NOMO-1 treated with DMSO at 0.1 percent for 48 hours (cell line): ENCODE measurements around the gene HS6ST2.
A peak's percentile ranks its signal among the peaks of the same experiment; 100 is the strongest.
"Not testable (repeated sequence)": the region's sequence is repeated elsewhere in the genome, so short reads cannot be mapped to it uniquely, and the experiment has no call there.

Source experiments
- DNase-seq: peaks from one replicate; lab custom pipeline; 2025; ENCODE audit not compliant: unreplicated experiment; lab: John Stamatoyannopoulos, UW

Gene HS6ST2

DNA sequence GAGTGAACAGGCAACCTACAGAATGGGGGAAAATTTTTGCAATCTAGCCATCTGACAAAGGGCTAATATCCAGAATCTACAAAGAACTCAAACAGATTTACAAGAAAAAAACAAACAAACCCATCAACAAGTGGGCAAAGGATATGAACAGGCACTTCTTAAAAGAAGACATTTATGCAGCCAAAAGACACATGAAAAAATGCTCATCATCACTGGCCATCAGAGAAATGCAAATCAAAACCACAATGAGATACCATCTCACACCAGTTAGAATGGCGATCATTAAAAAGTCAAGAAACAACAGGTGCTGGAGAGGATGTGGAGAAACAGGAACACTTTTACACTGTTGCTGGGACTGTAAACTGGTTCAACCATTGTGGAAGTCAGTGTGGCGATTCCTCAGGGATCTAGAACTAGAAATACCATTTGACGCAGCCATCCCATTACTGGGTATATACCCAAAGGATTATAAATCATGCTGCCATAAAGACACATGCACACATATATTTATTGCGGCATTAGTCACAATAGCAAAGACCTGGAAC, 13.3 kb downstream of the HS6ST2 start:
- DNase-seq: not testable (repeated sequence)

DNA sequence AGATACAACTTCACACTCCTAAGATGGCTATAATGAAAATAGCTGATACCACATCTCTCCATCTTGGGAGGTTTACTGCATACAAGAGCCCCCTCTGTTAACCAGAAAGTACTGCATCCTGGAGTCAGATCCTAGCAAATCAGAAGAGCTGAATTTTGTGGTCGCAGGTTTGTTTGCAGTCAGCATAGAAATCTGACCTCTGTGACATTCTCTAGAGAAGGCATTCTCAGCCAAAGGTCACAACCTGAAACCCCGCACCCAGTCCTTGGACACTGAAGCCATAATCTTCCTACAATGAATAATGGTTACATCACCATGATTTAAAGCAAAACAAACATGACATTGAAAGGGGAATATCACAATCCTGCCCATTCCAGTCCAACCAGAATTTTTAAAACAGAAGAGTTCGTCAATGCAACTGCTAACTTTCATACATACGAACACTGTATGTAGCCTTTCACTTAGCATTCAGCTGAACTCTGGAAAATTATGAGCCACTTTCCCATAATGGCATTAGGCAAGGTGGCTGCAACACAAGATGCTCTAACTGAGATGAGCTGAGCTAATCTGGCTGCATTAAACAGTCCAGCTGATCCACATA, 17.6 kb downstream of the HS6ST2 start:
- DNase-seq: no peak

DNA sequence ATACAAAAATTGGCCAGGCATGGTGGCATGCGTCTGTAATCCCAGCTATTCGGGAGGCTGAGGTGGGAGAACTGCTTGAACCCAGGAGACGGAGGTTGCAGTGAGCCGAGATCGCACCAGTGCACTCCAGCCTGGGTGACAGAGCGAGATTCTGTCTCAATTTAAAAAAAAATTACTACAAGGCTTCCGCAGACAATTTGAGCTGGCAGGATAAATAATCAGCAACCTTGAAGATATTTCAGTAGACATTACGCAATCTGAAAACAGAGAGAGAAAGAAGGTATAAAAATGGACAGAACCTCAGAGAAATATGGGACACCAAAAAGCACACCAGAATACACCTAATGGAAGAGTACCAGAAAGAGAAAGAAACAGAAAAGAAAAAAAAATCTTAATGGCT, 25.3 kb downstream of the HS6ST2 start:
- no peak for DNase-seq

DNA sequence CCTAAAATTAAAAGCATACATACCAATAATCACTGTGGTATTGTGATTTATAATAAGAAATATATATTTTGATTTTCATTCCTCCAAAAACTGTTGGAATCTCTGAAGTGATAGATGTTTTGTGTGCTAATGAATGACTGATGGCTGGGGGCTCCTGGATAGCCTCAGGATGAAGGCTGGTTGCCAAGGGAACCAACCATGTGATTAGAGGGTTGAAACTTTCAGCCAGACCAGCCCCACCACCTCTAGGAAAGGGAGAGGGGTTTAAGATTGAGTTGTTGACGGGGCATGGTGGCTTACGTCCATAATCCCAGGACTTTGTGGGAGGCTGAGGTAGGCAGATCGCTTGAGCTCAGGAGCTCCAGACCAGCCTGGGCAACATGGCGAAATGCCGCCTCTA, 34.0 kb downstream of the HS6ST2 start:
- DNase-seq: no peak

DNA sequence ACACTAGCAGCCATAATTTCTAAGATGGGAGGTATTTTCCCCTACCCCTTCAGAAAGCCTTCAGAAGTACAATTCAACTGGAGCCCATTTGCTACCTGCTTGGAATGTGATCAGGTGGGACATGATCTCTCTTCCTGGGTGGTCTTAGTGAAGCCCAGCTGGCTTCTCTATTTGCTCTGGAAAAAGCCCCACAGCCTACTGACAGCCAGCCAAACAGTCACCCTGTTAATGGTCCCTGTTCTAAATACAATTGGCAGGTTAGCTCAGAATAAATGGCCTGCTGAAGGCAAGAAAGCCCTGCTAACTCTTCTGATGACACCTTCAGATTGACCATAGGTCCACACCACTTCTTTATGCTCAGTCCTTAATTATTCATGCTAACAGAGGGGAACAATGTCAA, 39.9 kb downstream of the HS6ST2 start:
- no peak for DNase-seq

DNA sequence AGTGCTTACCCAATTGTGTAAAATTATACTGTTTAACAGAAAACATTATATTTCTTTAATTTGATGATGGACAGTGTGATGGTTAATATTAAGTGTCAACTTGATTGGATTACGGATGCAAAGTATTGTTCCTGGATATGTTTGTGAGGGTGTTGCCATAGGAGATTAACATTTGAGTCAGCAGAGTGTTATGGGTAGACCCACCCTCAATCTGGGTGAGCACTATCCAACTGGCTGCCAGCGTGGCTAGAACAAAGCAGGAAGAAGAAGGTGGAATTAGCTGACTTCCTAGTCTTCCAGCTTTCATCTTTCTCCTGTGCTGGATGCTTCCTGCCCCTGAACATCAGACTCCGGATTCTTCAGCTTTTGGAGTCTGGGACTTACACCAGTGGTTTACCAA, 42.1 kb downstream of the HS6ST2 start:
- DNase-seq: no peak

DNA sequence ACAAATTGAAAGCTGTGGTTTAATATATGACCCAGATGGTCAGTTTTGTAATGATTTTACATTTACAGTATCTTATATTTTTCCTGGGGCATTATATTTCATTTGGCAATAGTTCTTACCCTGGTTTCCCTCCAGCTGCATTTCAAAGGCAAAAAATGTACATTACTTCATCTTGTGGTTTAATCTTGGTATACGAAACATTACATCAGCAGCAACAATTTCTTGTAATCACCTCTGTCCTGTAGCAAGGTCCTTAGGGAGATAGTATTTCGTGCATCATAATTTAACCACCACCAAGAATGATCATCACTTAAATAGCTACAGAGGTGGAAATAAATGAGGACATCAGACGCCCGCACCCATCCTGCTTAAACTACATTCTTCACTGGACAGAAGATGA, 48.8 kb downstream of the HS6ST2 start:
- no peak for DNase-seq

DNA sequence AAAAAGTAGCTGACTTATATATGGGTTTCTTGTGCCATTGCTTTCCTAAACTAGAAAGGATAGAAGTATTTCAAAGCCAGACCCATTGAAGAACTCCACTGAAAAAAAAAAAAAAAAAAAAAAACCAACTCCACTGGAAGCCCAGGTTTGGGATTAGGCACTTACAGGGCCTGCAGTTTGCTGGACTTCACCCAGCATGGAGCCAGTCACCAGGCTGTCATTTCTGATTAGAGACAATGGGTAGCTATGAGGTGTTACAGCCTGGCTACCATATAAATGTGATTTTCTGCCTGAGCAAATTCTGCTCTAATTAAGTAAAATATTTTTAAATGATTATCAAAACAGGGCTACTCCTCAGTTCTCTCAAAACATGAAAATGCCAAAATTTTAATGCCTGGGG, 49.5 kb downstream of the HS6ST2 start:
- DNase-seq: no peak

DNA sequence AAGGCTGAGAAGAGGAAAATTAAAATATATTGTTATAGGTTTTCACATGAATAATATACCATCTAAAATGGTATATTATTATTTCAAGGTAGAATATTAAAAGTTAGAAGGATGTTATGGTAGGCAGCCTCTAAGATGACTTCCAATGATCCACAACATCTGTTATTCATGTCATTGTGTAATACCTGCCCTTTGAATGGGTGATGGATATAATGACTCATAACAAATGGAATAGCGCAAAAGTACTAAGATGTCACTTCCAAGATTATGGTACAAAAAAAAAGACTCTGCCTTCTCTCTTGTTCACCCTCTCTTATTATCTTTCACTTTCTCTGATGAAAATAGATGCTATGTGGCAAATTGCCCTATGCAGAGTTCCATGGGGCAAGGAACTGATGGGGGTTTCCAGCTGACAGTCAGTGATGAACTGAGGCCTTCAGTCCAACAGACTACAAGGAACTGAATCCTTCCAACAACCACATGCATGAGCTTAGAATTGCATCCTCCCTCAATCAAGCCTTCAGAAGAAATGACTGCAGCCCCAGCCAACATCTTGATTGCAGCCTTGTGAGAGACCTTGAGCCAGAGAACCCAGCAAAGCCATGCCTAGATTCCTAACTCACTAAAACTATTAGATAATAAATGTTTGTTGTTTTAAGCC, 57.7 kb downstream of the HS6ST2 start:
- no peak for DNase-seq

DNA sequence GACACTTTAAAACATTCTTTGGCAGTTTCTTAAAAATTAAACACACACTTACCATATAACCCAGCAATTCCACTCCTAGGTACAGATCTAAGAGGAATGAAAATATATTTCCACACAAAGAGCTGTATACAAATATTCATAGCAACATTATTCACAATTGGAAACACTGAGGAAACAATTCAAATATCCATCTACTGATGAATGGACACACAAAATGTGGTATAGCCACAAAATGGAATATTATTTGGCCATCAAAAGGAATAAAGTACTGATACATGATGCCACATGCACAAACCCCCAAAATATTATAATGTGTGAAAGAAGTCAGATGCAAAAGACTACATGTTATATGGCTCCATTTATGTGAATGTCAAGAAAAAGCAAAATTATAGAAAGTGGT, 70.9 kb downstream of the HS6ST2 start:
- DNase-seq: no peak

DNA sequence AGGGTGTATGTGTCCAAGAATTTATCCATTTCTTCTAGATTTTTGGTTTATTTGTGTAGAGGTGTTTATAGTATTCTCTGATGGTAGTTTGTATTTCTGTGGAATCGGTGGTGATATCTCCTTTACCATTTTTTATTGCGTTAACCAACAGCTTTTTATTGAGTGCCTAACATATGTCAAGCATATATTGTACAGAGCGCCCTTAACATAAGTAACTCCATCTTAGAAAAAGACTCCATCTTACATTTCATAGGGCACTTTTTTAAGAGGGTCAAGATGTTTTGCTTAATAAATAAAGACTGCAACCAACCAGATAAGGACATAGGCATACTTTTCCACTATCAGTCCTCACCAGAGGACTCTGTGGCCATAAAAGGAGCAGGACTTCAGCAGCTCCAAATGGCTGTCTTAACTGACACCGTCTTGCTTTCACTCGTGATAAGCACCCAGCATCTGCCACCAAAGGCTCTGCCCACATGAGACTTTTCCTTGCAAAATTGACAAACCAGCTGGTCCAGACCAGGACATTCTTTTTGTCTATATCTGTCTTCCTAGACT, 75.0 kb downstream of the HS6ST2 start:
- DNase-seq: no peak

DNA sequence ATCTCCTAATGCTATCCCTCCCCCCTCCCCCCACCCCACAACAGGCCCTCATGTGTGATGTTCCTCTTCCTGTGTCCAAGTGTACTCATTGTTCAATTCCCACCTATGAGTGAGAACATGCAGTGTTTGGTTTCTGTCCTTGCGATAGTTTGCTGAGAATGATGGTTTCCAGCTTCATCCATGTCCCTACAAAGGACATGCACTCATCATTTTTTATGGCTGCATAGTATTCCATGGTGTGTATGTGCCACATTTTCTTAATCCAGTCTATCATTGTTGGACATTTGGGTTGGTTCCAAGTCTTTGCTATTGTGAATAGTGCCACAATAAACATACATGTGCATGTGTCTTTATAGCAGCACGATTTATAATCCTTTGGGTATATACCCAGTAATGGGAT, 77.7 kb downstream of the HS6ST2 start:
- DNase-seq: not testable (repeated sequence)

DNA sequence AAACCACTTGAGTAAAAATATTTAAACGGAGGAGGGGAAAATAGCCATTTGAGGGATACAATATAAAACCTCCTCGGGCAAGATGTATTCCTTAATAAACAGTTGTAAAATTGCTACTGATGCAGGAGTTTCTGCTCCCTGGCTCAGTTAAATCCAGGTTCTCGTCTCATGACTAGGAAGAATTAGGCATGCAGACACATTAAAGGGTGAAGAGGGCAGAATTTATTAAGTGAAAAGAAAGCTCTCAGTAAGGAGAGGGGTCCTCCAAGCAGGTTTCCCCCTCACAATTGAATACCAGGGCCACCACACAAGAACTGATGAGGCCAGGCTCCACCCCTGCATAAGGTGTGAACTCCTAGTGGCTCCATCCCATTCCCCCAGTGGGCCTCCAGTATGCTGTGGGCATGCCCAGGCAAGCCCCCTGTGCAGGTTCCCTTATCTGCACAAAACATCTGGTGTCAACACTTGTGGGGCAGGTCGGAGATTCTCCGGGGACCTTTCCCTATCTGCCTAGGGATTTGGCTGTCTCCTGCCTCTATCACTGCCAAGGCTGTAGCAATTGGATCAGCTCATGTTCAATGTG, 80.4 kb downstream of the HS6ST2 start:
- no peak for DNase-seq

DNA sequence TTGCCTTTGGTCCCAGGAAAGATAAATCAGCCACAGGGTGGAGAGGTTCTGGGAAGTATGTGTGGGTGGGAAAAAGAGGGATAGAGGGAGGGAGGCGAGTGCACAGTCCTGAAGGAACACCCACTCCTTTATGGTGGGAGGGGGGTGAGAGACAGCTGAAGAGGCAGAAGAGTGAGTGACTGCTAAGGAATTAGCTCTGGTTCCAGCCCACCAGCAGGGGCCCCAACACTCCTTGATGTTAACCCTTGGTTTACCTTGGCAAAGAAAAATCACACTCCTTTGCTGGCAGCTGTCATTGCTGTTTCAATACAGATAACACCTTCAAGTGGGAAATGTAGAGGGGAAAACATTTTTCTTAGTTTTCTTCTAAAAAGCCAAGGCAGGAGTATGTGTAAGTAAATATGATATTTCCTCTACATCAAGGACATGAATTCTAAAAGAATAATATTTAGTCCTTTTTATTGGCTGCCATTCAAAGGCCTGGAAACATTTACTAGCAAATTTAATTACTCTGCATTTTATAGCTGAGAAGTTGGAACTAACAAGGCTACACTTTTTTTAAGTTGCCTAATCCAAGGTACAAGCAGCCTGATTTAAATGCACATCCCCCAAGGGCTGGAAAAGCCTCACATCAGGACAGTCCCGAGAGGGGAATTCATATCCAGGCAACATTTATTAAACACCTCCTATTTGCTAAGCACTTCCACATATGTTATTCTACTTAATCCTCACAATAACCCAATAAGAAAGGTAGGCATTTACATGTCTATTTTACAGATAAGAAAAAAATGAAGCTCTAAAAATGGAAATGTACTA, 81.7 kb downstream of the HS6ST2 start:
- no peak for DNase-seq

DNA sequence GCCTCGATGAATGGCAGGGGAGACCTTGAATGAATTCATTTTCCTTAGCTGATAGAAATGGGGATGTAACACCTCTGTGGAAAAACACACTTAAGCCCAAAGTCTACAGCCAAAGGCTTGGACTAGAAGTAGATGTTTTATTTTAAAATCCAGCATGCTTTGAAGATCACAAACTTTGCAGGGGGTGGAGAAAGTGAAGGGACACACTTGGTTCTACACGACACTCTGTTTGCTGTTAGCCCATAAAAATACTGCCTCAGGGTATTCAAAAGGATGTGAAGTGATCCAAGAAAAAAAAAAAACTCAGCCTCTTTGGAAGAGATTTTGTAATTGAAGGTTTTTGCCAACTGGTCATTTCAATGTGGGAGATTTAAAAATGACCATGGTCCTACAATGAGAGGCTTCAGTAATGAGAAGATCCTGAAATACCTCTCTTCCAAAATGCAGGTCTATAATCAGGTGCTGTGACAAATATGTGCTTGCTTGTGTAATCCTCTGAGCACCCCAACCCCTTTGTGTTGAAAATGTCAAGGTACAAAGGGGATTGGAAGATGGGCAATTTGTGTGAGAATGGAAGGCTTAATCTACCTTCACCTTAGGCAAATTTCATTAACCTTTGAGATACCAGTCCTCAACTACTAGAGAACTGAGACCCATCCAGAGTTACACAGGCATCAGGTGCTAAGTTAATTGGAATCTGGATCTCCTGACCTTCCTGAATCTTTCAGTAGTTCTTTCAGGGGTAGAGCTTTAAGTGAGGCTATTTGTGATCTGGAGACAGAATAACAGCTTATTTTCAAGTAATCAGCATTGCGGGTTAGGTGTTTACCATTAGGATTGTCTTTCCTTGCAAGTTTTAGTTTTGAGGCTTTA, 82.5 kb downstream of the HS6ST2 start:
- DNase-seq: no peak

DNA sequence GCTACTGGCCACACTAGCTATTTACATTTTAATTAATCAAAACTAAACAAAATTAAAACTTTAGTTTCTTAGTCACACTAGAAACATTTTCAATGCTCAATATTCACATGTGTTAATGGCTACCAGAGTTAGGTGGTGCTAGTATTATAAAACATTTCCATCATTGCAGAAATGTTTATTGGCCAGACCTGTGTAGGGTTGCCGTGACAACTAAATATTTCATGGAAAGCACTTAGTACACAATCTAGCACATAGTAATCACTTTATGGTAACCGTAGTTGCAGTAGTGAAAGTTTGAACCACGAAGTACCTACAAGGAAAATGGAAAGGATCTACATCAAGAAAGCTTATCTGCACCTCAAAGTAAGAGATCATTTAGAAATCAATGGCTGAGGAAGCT, 95.9 kb downstream of the HS6ST2 start:
- DNase-seq: no peak

DNA sequence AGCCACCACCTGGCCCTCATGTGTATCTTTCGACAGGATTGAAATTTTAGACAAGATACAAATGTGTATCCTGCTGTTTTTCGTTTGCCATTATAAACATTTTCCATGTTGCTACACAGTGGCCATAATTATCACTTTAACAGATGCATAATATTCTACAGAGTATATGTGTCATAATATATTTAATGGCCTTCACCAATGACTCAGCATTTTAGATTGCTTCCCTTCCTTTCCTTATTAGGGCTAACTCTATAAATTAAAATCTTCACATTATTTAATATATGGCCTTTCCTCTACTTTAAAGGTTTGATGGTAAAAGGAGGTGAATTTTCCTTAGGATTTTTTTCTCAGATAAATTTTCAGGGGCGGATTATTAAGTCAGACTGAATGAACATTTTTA, 97.4 kb downstream of the HS6ST2 start:
- peak; percentile 22 for DNase-seq

DNA sequence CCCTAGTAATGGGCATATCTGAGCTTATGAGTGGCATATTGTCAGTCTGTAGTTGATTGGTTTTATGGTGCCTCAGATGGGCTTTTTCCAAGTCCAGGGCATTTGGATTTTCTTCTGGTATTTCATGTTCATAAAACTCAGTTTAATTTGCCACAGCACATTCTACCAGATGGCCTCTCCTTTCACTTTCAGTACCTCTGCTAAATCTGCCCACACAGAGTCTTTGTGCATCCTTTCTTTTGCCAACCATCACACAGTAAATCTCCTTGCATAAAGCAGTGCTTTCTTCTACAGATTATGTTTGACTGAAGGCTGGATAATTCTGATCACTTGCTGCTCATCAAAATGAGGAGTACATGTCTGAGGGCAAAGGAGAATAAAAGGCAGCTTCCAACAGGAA, 98.2 kb downstream of the HS6ST2 start:
- DNase-seq: no peak

DNA sequence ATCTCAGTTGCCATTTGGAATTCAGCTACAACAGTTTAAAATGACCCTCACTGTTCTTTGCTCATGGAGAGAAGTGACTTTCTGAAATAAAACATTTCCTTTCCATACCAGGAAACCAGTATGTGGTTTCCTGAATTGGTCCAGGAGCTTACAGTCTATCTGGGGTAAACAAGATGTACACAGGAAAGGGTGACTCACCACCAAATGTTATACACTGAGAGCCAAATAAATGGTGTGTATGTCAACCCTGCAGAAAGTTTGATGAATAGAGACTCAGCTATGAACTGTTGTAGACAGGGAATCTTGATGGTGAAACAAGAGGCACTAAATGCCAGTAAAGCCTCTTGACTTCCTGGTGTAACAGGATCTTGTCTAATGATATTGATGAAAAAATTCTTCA, 100.4 kb downstream of the HS6ST2 start:
- no peak for DNase-seq

DNA sequence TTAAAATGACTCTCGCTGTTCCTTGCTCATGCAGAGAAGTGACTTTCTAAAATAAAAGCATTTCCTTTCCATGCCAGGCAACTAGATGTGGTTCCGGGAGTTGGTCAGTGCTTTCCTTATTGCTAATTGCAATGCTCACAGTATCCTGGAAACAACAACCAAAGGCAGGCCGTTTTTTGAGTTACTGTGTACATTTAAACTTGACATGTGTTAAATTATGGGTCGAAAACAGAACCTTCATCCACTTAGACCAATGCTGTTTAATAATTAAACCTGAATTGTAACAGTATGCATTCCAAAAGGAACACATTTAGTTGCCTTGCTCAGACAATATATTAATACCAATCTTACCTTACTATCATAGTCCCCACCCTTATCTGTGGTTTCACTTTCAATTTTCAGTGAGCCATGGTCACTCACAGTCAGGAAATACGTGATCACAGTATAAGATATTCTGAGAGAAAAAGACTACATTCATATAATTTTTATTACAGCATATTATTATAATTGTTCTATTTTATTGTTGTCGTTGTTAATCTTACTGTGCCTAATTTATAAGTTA, 102.6 kb downstream of the HS6ST2 start:
- DNase-seq: no peak
